B cell (primary cell): ENCODE data around the gene XYLT1. TPM values are rescaled to one million over a fixed set of nuclear protein-coding genes. Genes with fewer than 3 reads are reported as not detected.
"Not testable (repeated sequence)": the region's sequence is repeated elsewhere in the genome, so short reads cannot be mapped to it uniquely, and the experiment has no call there.

Experiments
- ATAC-seq: fragments of 200-7000 bp; cut with Tn5 transposase; one replicate; pipeline ENCODE4 v1.10.0; 2021; ENCODE audit warnings: low read depth, mild to moderate bottlenecking, moderate number of reproducible peaks, moderate library complexity
- CTCF ChIA-PET: fragments of 350-600 bp; sonication (Branson Sonifier 250); formaldehyde crosslinking; loops from one replicate; lab custom pipeline; 2021; ENCODE audit warnings: antibody characterized with exemption, inconsistent platforms; lab: Charles Lee
- POLR2A ChIA-PET: fragments of 350-600 bp; sonication (Branson Sonifier 250); formaldehyde crosslinking; loops from one replicate; lab custom pipeline; 2021; ENCODE audit warnings: antibody characterized with exemption; lab: Charles Lee
- DNase-seq: peaks from one replicate; pipeline ENCODE4 v3.0.0; 2013
- H2AFZ ChIP-seq: 2 replicates; pipeline ENCODE4 v1.6.1; 2012; ENCODE audit warnings: mild to moderate bottlenecking, low read depth, low read length; ENCODE audit not compliant: insufficient read depth, poor library complexity, severe bottlenecking
- H3K27ac ChIP-seq, 2 donors: 1 replicate in 1 of 2; 2 replicates in 1 of 2; pipeline ENCODE4 v1.5.1; 2012 to 2013; ENCODE audit warnings: low read length in 2 of 2, mild to moderate bottlenecking in 2 of 2, moderate library complexity in 1 of 2
- H3K27me3 ChIP-seq, 4 experiments: fragments of 200-600 bp in 1 of 4; sonication (generic) in 1 of 4; replicated peaks in 1 of 4; 1 replicate in 2 of 4; 2 replicates in 2 of 4; pipeline versions ENCODE4 v1.6.1 to v1.7.0; 2013 to 2016; ENCODE audit warnings: low read length in 3 of 4, mild to moderate bottlenecking in 2 of 4, mixed read lengths in 1 of 4, moderate library complexity in 1 of 4; ENCODE audit not compliant: insufficient read depth in 4 of 4, control insufficient read depth in 3 of 4; ENCODE audit errors: control extremely low read depth in 1 of 4
- H3K36me3 ChIP-seq, 2 experiments: replicated peaks in 1 of 2; 1 replicate in 1 of 2; 2 replicates in 1 of 2; pipeline versions ENCODE4 v1.6.1 to v1.7.1; 2013; ENCODE audit warnings: low read length in 1 of 2; ENCODE audit not compliant: insufficient read depth in 2 of 2, control insufficient read depth in 1 of 2; ENCODE audit errors: control extremely low read depth in 1 of 2, extremely low read depth in 1 of 2
- H3K4me1 ChIP-seq, 2 donors: fragments of 200-600 bp in 1 of 2; sonication (generic) in 1 of 2; 1 replicate in 1 of 2; 2 replicates in 1 of 2; pipeline versions ENCODE4 v1.5.1 to v1.6.1; 2013 to 2017; ENCODE audit warnings: low read length in 2 of 2; ENCODE audit not compliant: control insufficient read depth in 2 of 2, insufficient read depth in 2 of 2
- H3K4me2 ChIP-seq: replicated peaks from 2 replicates; pipeline ENCODE3; 2012; ENCODE audit warnings: mild to moderate bottlenecking, low read depth, low read length; ENCODE audit not compliant: poor library complexity, severe bottlenecking
- H3K4me3 ChIP-seq, 5 experiments: fragments of 200-600 bp in 1 of 5; sonication (generic) in 1 of 5; 1 replicate in 3 of 5; 2 replicates in 2 of 5; pipeline versions ENCODE4 v1.5.1 to v1.7.0; 2011 to 2016; ENCODE audit warnings: low read length in 4 of 5, mild to moderate bottlenecking in 4 of 5, low read depth in 2 of 5, control low read depth in 1 of 5, moderate library complexity in 1 of 5; ENCODE audit not compliant: insufficient read depth in 1 of 5; ENCODE audit errors: control extremely low read depth in 1 of 5, extremely low read depth in 1 of 5
- H3K79me2 ChIP-seq: fragments of 200-600 bp; sonication (generic); one replicate; pipeline ENCODE4 v1.6.0; 2016; ENCODE audit warnings: low read length; ENCODE audit not compliant: control insufficient read depth, insufficient read depth
- H3K9ac ChIP-seq: fragments of 200-600 bp; sonication (generic); 2 replicates; pipeline ENCODE4 v1.6.1; 2017; ENCODE audit warnings: mild to moderate bottlenecking, low read length, moderate library complexity
- H3K9me3 ChIP-seq, 3 donors: one replicate each; pipeline versions ENCODE4 v1.6.1 to v1.7.1; 2013; ENCODE audit warnings: low read length in 2 of 3; ENCODE audit not compliant: control insufficient read depth in 2 of 3, insufficient read depth in 1 of 3; ENCODE audit errors: control extremely low read depth in 1 of 3
- H4K20me1 ChIP-seq: 2 replicates; pipeline ENCODE4 v1.6.0; 2012; ENCODE audit warnings: mild to moderate bottlenecking, low read length; ENCODE audit not compliant: insufficient read depth, control insufficient read depth, poor library complexity, severe bottlenecking
- H3K27ac Mint-ChIP-seq: one replicate; pipeline ENCODE4 v1.8.0; 2021; ENCODE audit warnings: mixed read lengths
- H3K27me3 Mint-ChIP-seq: one replicate; pipeline ENCODE4 v1.8.0; 2021; ENCODE audit warnings: mixed read lengths
- H3K4me1 Mint-ChIP-seq: one replicate; pipeline ENCODE4 v1.8.0; 2021; ENCODE audit warnings: mixed read lengths
- H3K4me3 Mint-ChIP-seq: one replicate; pipeline ENCODE4 v1.8.0; 2021; ENCODE audit warnings: mixed read lengths
- H3K9me3 Mint-ChIP-seq: one replicate; pipeline ENCODE4 v1.8.0; 2022; ENCODE audit warnings: mixed read lengths; ENCODE audit not compliant: insufficient read depth
- EZH2 ChIP-seq: IDR thresholded peaks from 2 replicates; pipeline ENCODE4 v1.6.1; 2012; ENCODE audit warnings: borderline replicate concordance, low read depth, mild to moderate bottlenecking, moderate library complexity, low read length; ENCODE audit not compliant: insufficient read depth, poor library complexity, severe bottlenecking
- WGBS: methylation state at CpG from one replicate; pipeline ENCODE4 v1.1.5; 2013; ENCODE audit warnings: missing lambda C conversion rate; ENCODE audit not compliant: insufficient coverage; 5-methylcytosine and 5-hydroxymethylcytosine counted together
- intact Hi-C: fragments of 100-400 bp; cut with micrococcal nuclease; formaldehyde crosslinking; loops from one replicate; pipeline ENCODE4 v1.10.0; 2022
- polyA plus RNA-seq: library from polyadenylated mRNA; depleted of rRNA; stranded (reverse); fragments of >200 nt; gene quantifications from 2 replicates; pipeline ENCODE4 v1.2.3, GENCODE V29; 2012
- total RNA-seq, 2 donors: library from RNA; stranded (reverse); fragments of 120-200 nt in 1 of 2; gene quantifications; 1 replicate in 1 of 2; 2 replicates in 1 of 2; pipeline versions ENCODE4 v1.2.3 to v1.2.4, GENCODE V29; 2013 to 2022
- TF ChIP-seq, protein P1 (sequence below): fragments of 200-600 bp; IDR thresholded peaks from one replicate; pipeline ENCODE4 v1.8.0; 2022; ENCODE audit warnings: antibody characterized with exemption, mild to moderate bottlenecking

XYLT1 gene
- total and polyA plus RNA-seq, 2 donors (not counting 1 experiment from before 2014, with no cell fraction given): 8.7 to 59.6 TPM

DNA sequence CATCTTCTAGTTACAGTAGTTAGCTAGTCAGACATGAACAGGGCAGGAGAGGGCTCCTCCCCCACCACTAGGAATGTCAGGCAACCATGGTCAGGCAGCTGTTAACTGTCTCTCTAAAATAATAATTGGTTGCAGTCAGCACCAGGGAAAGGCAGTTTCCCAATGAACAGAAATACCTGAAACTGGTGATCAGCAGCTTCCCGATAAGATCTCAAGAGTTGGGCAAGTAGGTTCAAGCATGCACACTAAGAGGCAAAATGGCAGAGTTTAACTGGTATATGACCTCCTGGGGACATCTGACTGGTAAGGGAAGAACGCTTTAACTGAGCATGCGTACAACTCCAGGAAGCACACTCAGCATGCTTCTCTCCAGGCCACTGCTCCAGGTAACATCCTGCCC is 12.6 kb upstream of the XYLT1 start:
- Mint-ChIP-seq H3K4me3 (no peak overlapping the region), H3K9me3 (no peaks in the 10 kb centered on the region), H3K27me3 (peaks cover 29% of the 10 kb centered on the region), H3K4me1 (no peaks in the 10 kb centered on the region), H3K27ac (no peak overlapping the region)
- no peak overlapping the region for H3K4me2 ChIP-seq
- CTCF ChIA-PET: interaction anchor here (1.2 kb wide), 1 partner anchor 123 kb away, joined by 3 read pairs; no protein-coding TSS in a partner anchor
- no peak for ATAC-seq
- no peaks in the 10 kb centered on the region for H3K9me3 ChIP-seq
- no peak overlapping the region for H3K9ac ChIP-seq
- no peak overlapping the region for H3K4me3 ChIP-seq
- no peaks in the 10 kb centered on the region for H3K79me2 ChIP-seq
- H3K27ac ChIP-seq: no peak overlapping the region
- H3K27me3 ChIP-seq: peaks cover 0 to 5% (median 0%) of the 10 kb centered on the region in 4 experiments
- H4K20me1 ChIP-seq: no peaks in the 10 kb centered on the region
- POLR2A ChIA-PET: no interaction called here
- 100% methylated on average over 3 of the region's 3 CpGs for WGBS
- H3K4me1 ChIP-seq: no peaks in the 10 kb centered on the region
- no peaks in the 10 kb centered on the region for H3K36me3 ChIP-seq
- intact Hi-C loops: no loop called here
- no peak for DNase-seq
- TF ChIP-seq EZH2: no peak
- TF ChIP-seq, protein P1, sequence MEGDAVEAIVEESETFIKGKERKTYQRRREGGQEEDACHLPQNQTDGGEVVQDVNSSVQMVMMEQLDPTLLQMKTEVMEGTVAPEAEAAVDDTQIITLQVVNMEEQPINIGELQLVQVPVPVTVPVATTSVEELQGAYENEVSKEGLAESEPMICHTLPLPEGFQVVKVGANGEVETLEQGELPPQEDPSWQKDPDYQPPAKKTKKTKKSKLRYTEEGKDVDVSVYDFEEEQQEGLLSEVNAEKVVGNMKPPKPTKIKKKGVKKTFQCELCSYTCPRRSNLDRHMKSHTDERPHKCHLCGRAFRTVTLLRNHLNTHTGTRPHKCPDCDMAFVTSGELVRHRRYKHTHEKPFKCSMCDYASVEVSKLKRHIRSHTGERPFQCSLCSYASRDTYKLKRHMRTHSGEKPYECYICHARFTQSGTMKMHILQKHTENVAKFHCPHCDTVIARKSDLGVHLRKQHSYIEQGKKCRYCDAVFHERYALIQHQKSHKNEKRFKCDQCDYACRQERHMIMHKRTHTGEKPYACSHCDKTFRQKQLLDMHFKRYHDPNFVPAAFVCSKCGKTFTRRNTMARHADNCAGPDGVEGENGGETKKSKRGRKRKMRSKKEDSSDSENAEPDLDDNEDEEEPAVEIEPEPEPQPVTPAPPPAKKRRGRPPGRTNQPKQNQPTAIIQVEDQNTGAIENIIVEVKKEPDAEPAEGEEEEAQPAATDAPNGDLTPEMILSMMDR: no peak
- H2AFZ ChIP-seq: no peak overlapping the region

DNA sequence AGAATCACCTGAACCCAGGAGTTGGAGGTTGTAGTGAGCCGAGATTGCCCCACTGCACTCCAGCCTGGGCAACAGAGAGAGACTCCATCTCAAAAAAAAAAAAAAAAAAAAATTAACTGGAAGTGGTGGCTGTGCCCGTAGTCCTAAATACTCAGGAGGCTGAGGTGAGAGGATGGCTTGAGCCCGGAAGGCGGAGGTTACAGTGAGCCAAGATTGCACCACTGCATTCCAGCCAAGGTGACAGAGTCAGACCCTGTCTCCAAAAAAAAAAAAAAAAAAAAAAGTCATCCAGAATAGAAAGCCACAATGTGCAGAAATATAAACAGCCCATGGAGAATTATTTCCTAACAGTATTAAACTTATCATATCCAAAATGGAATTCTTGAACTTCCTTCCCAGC is 11.6 kb upstream of the XYLT1 start:
- ATAC-seq, H3K4me1 Mint-ChIP-seq, intact Hi-C loops, H3K27ac Mint-ChIP-seq, H3K4me3 ChIP-seq, H3K4me2 ChIP-seq, H3K4me1 ChIP-seq, H3K79me2 ChIP-seq, H3K9ac ChIP-seq, DNase-seq, POLR2A ChIA-PET, H3K9me3 Mint-ChIP-seq, H3K27me3 ChIP-seq, H3K27ac ChIP-seq, H3K4me3 Mint-ChIP-seq, H3K36me3 ChIP-seq, H4K20me1 ChIP-seq, H2AFZ ChIP-seq, H3K9me3 ChIP-seq: not testable (repeated sequence)
- H3K27me3 Mint-ChIP-seq: peaks cover 26% of the 10 kb centered on the region
- no CpG with 5 or more reads among the region's 4 CpGs for WGBS
- CTCF ChIA-PET: interaction anchor here (0.7 kb wide), 2 partner anchors 13 to 38 kb away, joined by 3 to 5 read pairs; no protein-coding TSS in a partner anchor
